HG03469 (cell line): Measurements from ENCODE around the gene ASTN2.

ENCODE experiments used
- ATAC-seq: cut with Tn5 transposase; IDR thresholded peaks from one replicate; pipeline ENCODE4 v1.9.1; 2021; ENCODE audit warnings: mild to moderate bottlenecking, moderate library complexity, moderate number of reproducible peaks; ENCODE audit not compliant: unreplicated experiment

Gene ASTN2

DNA sequence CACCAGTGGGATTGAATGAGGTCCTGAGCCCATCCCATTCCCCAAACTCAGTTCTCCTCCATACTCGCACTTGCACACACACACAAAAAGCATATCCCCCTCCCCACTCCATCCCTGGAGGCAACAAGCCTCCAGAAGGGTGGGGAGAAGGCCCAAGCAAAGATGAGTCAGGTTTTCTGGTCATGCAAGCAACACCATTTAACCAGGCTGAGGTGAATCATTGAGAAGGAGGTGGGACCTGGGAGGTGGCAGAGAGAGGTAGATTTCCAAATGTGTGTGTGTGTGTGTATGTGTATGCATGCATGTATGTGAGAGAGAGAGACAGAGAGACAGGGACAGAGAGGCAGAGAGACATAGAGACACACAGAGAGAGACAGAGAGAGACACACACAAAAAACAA lies 913.0 kb downstream of the ASTN2 start:
- ATAC-seq, result no peak

DNA sequence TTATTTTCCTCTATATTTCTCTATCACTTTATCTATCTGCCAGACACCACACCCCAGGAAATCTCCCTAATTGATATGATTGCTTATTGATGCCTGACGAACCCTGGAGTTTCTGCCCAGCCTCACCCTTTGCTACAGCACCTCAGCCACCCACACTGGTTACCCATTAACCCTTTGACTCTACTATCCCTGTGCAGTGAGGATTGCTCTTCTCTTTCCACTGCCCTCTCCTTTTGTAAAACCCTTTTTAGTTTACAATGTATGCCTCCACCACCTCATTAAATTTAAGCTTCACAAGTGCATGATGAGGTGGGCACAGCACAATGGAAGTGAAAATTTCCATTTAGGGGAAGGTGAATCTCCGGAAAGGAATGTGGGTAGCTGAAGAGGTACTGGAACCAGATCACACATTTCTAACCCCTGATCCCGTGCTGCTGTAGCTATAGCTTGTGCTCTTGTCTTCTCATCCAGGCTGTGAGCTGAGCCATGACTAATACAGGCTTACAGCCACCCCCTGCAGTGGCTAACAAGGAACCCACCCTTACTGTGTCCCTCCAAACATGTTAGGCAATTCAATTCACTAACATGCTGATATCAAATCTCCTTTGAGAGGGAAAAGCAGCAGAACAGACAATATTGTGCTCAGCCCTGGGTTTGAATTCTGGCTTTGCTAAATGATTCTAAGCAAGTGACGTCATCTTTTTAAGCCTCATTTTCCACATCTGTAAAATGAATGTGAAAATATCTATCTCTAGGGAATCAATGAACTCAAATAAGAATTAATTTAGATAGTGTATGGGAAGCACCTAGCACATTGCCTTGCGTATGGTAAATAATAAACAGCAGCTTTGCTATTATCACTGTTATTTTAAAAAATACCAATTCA lies 914.6 kb downstream of the ASTN2 start:
- ATAC-seq, result no peak

DNA sequence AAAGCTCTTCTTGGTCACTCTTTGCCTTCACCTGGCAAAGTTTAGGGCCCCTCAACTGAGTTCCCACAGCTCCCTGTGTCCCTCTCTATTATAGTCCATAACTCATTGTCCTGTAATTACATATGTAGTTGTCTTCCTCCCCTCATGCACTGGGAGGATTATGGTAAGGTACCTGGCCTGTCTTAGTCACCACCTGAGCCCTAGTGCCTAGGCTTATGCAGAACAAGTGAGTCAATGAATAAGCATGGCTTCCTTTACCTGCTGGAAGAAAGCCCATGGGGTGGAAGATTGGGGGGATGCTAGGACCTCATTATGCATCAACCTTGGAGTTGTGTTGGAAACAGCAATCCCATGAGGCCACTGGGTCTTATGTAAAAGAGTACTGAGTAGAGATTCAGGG lies 915.4 kb downstream of the ASTN2 start:
- ATAC-seq, result no peak

DNA sequence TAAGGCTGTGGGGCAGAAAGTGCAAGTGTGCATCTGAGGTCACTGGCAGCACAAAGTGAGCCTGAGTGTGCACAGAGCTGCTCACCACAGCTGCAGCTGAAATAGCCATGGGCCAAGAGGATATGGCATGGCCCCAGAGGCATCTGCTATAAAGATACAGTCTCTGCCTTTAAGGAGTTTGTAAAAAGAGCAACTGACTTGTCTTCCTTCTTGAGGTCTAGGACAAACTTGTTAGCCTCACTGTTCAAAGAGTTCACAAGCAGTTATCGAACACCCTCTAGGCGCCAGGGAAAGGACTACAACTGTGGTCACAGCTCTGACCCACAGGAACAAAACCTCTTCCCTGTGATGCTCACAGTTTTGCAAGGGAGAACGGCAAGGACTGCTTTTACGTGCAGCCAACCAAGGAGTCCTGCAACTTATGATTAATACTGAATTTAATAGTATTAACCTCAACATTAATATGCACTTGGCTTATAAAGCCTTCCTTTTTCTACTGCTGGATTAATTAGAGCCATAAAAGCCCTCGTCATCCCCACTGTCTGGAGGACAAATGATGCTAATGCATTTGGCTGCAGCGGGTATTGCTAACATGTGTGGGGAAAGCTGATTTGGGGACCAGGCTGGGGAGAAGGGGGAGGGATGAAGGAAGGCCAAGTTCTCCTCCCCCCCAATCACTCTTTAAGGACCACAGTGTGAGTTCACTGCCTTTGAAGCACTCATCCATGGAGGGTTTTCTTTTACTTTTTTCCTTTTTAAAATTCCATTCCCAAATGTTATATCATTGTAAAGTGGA lies 917.6 kb downstream of the ASTN2 start:
- ATAC-seq, result no peak

DNA sequence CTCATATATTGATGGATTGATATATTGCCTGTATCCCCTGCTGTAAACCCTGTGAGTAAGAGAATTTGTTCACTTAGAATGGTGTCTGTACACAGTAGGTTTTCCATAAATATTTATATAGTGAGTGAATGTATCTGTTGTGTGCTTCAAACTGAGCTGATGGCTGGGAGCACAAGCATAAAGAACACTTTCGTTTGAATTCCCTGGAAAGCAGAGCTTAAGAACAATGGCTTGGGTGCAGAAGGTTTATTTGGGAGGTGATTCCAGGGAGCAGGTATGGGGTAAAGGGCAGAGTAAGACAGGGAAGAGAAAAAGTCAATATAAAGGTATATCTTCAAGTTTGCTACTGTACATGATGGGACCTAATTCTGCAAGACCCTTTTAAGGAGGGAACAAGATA lies 918.7 kb downstream of the ASTN2 start:
- no peak for ATAC-seq

DNA sequence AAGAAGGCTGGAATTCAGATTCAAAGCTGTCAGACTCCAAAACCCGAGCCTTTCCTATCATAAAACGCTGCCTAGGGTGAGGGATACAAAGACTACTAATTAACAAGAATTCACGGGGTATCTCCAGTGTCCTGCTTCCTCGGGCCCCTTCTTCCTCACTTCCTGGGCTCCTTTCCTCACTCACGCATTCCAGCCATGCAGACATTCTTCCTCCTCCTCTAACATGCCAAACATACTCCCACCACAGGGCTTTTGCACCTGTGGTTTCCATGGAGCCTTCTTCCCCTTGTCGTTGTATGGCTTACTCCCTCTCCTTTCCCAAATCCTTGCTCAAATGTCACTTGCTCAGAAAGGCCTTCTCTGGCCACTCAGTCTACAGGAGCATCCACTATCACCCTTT lies 919.1 kb downstream of the ASTN2 start:
- no peak for ATAC-seq

DNA sequence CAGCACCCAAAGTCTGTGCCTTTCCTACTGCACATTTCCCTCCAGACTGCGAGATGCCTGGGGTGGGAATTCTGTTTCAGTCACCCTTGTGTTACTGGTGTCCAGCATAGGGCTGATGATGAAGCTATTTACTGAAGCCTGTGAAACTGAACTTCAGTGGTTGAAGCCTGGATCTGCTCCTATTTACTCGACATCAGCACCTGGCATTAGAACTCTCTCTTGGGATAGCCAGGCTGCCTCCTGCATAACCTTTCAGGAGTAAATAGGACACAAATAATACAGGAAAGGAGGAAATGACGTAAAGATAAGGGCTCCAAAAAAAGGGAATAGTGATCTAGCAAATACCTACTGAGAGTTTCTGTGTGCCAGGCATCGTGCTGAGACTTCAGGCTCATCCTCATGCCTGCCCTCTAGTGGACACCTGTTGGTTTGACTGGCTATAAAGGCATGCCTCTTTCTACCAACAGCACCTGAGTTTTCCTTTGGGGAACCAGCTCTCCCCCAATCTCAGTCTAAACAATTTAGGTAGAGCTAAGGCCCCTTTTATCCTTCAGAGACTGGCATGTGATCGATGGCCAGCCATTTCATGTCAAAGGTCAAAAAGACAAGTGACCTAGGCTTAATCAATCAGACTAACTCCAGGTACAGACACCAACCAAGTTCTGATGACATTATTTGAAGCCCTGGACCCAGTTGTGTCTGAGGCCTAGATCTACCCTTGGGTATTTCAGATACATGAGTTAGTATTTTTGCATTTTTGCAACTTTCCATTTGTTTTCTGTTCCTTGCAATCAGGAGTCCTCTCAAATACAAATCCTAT lies 919.8 kb downstream of the ASTN2 start:
- ATAC-seq, result peak; percentile 72

DNA sequence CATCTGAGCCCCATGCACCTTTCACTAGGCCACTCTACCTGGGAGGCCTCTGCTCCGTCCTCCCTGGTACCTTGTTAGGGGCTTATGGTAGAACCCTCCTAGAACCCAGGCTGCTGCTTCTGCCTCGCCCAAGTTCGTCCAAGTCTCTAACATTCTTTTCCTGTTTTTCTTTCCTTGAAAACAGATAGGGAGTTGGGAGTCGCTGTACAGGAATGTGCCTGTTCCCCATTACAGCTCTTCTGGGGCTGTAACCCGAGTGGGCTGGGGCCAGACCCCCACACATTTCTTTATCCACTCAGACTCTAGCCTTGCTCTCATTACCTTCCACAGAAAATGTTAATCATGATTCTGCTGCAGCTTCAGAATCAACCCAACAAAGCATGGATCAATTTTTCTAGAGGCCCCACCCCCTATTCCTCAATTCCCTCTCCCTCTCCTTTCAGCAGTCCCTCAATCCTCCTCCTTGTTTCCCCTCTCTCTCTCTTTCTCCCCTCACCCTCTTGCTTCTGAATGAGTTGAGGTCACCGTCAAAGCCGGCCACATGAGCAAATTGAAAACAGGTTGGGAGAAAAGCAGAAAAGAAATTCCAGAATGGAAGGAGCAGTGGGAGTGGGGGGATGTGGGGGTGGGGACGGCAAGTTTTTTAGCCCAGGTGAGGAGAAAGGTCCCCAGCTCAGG lies 921.5 kb downstream of the ASTN2 start:
- ATAC-seq, result no peak

DNA sequence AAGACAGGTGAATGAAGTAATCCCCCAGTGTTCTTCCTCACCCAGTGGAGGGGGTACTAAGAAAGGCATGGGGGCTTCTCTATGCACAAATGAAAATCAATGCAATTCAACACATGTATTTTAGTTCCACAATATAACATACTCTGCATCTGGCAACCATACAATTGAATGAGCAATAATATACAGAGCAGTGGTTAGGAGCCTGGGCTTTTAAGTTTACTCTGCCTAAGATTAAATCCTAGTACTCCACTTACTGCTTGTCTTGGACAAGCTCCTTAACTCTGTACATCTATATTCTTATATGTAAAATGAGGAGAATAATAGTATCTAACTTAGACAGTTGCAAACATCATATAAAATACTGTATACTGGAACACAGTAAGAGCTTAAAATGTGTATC lies 923.2 kb downstream of the ASTN2 start:
- no peak for ATAC-seq

DNA sequence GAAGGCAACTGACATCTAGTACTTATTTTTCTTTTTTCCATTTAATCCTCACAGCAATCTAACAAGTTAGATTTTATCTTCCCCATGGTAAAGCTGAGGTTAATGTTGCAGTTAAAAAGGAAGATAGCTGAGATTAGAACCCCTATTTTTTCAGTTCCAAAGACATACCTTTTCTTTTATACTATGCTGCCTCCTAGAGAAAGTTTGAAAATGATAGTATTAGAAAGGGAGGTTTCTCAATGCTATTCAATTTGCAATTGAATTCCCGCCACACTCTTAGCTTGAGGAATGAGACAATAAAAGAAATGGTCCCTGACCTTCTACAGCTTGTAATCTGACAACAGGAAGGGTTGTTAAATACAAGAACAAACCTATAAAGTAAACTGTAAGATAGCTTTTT lies 923.6 kb downstream of the ASTN2 start:
- no peak for ATAC-seq

DNA sequence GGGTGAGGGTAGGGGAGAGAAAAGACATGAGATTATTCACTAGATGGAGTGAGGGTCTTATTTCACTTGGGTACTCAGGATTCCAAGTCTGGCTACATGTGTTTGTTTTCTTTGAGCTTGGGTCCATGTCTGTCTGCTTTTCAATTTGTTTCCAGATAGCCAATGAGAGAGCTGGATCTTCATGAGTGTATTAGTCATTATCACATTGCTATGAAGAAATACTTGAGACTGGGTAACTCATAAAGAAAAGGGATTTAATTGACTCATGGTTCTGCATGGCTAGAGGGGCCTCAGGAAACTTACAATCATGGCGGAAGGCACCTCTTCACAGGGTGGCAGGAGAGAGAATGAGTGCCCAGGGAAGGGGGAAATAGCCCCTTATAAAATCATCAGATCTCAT lies 924.5 kb downstream of the ASTN2 start:
- no peak for ATAC-seq

DNA sequence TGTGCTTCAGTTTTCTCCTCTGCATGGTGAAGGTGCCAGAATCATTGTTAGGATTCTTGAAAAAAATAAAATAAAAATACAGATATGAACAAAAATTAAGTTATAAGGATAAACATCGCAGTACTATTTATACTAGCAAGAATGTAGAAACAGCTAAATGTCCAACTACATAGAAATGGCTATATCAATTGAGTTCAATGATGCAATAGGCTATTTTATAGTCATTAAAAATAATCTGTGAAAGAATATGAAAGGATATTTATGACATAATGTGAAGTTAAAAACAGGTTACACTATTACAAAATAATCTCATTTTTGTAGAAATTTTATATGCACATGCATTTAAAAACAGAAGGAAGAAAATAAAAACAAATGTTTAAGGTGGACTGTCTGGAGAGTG lies 926.5 kb downstream of the ASTN2 start:
- no peak for ATAC-seq

DNA sequence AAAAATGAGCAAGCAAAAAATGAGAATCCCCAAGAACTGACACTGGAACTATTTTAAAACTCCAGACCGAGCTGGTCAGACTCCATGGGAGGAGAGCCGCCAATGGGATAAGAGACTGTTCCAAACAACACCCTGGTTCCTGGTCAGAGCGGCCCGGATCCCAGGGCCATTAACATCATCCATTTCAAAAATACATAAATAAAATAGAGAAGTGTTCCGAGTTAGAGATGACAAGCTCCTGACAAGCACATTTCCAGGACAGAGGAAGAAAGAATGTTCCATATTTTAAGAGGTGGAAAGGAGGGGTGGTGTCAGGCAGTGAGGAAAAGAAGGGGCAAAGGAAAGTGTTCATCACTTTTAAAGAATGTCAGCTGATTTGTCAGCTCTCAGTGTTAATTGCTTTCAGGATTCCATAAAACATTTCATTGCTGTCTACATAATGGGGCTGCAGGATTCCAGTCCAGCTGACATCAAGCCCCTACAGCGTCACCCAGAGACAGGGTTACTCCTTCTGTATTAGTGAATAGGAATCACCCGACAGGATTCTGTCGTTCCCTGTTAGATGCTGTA lies 930.3 kb downstream of the ASTN2 start:
- no peak for ATAC-seq

DNA sequence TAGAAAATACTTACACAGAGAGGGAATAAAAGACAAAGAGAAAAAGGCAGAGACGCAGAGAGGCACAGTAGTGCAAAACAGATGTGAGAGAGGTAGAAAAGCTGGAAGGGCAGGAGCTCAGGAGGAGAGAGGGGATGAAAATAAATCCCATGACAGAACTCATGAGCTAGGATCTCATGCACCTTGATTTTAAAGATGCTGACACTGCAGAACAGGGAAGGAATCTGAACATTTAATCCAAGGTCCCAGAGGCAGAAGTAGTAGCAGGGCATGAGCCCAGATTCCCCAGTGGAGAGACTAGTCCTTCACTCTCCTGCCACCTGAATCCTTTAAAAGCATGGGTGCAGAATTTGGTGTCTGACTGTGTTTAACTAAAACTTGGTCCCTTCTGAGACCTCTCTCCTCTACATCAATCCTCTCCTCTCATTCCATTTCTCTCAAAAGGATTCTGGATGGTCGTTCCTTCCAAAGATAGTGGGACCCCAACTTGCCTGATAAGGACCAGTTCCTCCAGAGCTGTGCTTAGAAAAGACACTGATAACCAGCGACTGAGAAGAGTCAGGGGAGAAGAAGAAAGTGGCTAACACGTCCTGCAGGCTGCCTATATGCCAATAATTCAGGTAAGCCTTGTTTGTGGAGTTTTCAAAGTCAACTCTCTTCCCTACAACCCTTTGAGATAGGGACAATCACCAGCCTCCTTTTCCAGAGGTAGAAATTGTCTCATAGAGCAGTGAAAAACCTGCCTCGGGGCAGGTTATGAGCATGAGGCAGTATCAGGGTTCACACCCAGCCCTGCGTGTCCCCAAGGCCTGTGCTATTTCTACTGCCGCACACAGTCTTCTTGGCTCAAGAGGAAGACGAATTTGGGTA lies 931.0 kb downstream of the ASTN2 start:
- no peak for ATAC-seq

DNA sequence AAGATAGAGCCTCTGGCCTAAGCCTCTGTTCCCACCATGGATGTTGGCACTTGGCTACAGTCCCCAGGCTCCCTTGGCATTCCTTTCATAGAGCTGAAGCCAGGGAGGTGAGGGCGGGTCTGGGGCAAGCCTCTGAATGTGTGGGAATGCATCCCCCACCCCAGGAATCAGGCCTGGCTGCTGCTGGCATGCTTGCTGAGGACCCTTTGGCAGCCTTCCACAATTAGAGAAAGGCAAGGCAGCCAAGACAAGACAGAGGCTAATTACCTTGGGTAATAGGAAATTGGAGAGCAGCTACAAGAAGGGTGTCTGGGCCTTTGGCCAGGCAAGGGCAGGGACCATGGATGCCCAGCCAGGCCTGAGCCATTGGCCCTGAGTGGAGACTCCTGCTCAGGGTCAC lies 932.1 kb downstream of the ASTN2 start:
- ATAC-seq, result no peak

DNA sequence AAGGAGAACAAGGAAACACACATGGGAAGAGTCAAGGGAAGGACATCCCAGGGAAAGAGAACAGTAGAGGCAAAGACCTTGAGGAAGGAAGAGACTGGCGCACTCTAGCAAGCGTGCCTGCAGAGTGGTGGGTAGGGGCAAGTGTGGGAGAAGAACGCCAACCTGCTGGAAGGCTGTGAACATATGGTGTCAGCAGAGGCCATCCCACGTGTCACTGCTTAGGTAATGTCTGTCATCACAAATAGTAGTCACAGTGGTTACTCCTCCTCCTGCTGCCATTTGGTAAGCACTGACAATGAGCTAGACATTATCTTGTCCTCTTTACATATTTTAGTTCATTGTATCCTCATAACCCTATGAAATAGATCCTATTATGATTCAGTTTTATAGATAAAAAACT lies 934.2 kb downstream of the ASTN2 start:
- no peak for ATAC-seq

DNA sequence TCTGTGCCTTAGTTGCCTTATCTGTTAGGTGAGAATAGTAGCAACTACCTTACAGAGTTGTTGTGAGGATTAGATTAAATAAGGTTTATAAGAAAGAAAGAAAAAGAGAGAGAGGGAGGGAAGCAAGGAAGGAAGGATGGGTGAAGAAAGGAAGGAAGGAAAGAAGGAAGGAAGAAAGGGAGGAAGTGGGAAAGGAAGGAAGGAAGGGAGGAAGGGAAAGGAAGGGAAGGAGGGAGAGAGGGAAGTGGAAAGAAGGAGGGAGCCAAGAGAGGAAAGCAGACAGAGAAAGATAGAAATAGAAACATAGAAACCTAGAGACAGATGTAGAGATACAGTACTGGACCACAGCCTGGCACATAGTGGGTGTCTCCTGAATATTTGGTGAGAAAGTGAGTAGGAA lies 934.9 kb downstream of the ASTN2 start:
- no peak for ATAC-seq

DNA sequence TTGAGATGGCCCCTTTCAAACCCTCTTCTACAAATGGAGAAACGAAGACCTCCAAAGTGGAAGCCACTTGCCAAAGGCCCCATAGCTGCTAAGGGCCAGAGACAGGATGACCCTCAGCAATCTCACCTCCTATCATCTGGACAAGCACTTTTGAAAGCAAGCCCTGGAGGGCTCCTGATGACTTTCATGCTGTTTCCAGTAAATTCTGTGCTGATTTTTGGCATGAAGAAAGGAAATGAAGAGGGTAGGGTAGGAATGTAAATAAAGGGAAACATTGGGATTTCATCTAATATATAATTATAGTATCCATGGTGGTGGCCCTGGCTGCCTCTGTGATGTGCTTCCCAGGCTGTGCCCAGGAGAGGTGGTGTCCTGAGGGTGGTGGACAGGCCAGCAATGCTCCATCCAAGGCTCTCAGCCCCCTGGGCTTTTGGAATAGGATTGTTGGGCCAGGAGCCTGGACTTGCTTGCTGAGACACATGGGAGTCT lies 935.8 kb downstream of the ASTN2 start:
- no peak for ATAC-seq

DNA sequence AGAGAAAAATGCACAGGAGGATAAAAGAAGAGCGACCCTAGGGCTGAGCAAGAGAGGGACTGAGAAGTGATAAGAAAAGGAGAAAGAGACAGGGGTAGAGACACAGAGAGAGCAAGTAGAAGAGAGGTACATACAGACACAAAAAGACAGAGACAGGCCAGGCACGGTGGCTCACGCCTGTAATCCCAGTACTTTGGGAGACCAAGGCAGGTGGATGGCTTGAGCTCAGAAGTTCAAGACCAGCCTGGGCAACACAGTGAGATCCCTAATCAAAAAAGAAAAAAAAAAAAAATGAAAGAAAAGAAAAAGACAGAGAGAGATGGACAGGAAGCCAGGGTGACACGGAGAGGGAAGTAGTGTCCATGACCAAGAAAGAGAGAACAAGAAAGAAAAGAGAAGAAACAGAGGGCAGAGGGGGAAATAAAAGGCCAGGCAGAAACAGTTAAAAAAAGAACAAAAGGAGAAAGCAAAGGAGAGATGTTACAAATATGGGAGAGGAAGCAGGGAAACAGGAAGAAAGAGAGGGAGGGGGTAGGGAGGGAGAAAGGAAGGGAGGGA lies 937.2 kb downstream of the ASTN2 start:
- no peak for ATAC-seq
